ENCODE measurements around the gene IGSF8. TPM values are rescaled to one million over a fixed set of nuclear protein-coding genes. Genes with fewer than 3 reads are reported as not detected.
"Not testable (repeated sequence)": the region's sequence is repeated elsewhere in the genome, so short reads cannot be mapped to it uniquely, and the experiment has no call there.

The IGSF8 gene
- total and polyA plus RNA-seq, 4 donors: 38.5 to 80.3 (median 62.4) TPM

DNA sequence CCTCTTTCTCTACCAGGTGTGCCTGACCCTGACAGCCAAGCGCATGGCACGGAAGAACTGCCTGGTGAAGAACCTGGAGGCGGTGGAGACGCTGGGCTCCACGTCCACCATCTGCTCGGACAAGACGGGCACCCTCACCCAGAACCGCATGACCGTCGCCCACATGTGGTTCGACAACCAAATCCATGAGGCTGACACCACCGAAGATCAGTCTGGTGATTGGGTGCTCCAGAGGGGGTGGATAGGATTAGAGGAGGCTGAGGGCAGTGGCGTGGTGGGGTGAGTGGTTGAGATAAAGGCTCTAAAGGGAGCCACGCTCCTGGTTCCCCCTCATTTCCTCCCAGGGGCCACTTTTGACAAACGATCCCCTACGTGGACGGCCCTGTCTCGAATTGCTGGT, 30.2 kb upstream of the IGSF8 start:
- 89% methylated on average over 10 of the region's 18 CpGs for WGBS (ENCODE audit: insufficient coverage)

GRCh38 chr1:160127865-160128523, 29.6 kb upstream of the IGSF8 start:
- no peak for DNase-seq (ENCODE audit: low read depth in 4 of 6, low spot score in 6 of 6)
- Histone ChIP-seq H3K4me3 (ENCODE audit: low read depth, low read length) (no peak overlapping the region), H3K9me3 (ENCODE audit: control insufficient read depth, insufficient read depth, low read length) (no peaks in the 10 kb centered on the region), H3K27ac (ENCODE audit: low read depth, low read length) (no peak overlapping the region), H3K27me3 (ENCODE audit: control insufficient read depth, insufficient read depth, low read length) (no peaks in the 10 kb centered on the region), H3K4me1 (ENCODE audit: control insufficient read depth, insufficient read depth, low read length) (peaks cover 20% of the 10 kb centered on the region), H3K36me3 (ENCODE audit: control insufficient read depth, insufficient read depth, low read length) (peaks cover 52% of the 10 kb centered on the region)
- WGBS (ENCODE audit: insufficient coverage): 88% methylated on average over 5 of the region's 7 CpGs

More for the DNA sequence above, 30.2 kb upstream of the IGSF8 start:
- Histone ChIP-seq H3K27me3 (ENCODE audit: control insufficient read depth, insufficient read depth, low read length) (no peaks in the 10 kb centered on the region), H3K9me3 (ENCODE audit: control insufficient read depth, insufficient read depth, low read length) (no peaks in the 10 kb centered on the region), H3K4me1 (ENCODE audit: control insufficient read depth, insufficient read depth, low read length) (peaks cover 14% of the 10 kb centered on the region), H3K4me3 (ENCODE audit: low read depth, low read length) (no peak overlapping the region), H3K36me3 (ENCODE audit: control insufficient read depth, insufficient read depth, low read length) (peaks cover 50% of the 10 kb centered on the region), H3K27ac (ENCODE audit: low read depth, low read length) (no peak overlapping the region)
- no peak for DNase-seq (ENCODE audit: low read depth in 4 of 6, low spot score in 6 of 6)

- no peak overlapping the region for H3K27ac ChIP-seq (ENCODE audit: low read depth, low read length)
- no peaks in the 10 kb centered on the region for H3K27me3 ChIP-seq (ENCODE audit: control insufficient read depth, insufficient read depth, low read length)
- WGBS (ENCODE audit: insufficient coverage): 95% methylated on average over 9 of the region's 9 CpGs
- H3K36me3 ChIP-seq (ENCODE audit: control insufficient read depth, insufficient read depth, low read length): peaks cover 51% of the 10 kb centered on the region
- H3K4me3 ChIP-seq (ENCODE audit: low read depth, low read length): no peak overlapping the region
- peaks cover 21% of the 10 kb centered on the region for H3K4me1 ChIP-seq (ENCODE audit: control insufficient read depth, insufficient read depth, low read length)
- H3K9me3 ChIP-seq (ENCODE audit: control insufficient read depth, insufficient read depth, low read length): no peaks in the 10 kb centered on the region
- DNase-seq (ENCODE audit: low read depth in 4 of 6, low spot score in 6 of 6): no peak
Measured at GRCh38 chr1:160127381-160127780, 29.0 kb upstream of the IGSF8 start.

- not testable (repeated sequence) for H3K9me3 ChIP-seq (ENCODE audit: control insufficient read depth, insufficient read depth, low read length); H3K27me3 ChIP-seq (ENCODE audit: control insufficient read depth, insufficient read depth, low read length); H3K4me3 ChIP-seq (ENCODE audit: low read depth, low read length); H3K27ac ChIP-seq (ENCODE audit: low read depth, low read length); DNase-seq (ENCODE audit: low read depth in 4 of 6, low spot score in 6 of 6)
- Histone ChIP-seq H3K36me3 (ENCODE audit: control insufficient read depth, insufficient read depth, low read length) (peaks cover 48% of the 10 kb centered on the region), H3K4me1 (ENCODE audit: control insufficient read depth, insufficient read depth, low read length) (peaks cover 23% of the 10 kb centered on the region)
- no CpG with 5 or more reads among the region's 4 CpGs for WGBS (ENCODE audit: insufficient coverage)
Measured at GRCh38 chr1:160126342-160126741, 27.9 kb upstream of the IGSF8 start.

GRCh38 chr1:160125746-160126145, 27.3 kb upstream of the IGSF8 start:
- H3K9me3 ChIP-seq (ENCODE audit: control insufficient read depth, insufficient read depth, low read length): no peaks in the 10 kb centered on the region
- no CpG with 5 or more reads among the region's 1 CpG for WGBS (ENCODE audit: insufficient coverage)
- H3K4me3 ChIP-seq (ENCODE audit: low read depth, low read length): no peak overlapping the region
- peaks cover 29% of the 10 kb centered on the region for H3K4me1 ChIP-seq (ENCODE audit: control insufficient read depth, insufficient read depth, low read length)
- no peaks in the 10 kb centered on the region for H3K27me3 ChIP-seq (ENCODE audit: control insufficient read depth, insufficient read depth, low read length)
- H3K36me3 ChIP-seq (ENCODE audit: control insufficient read depth, insufficient read depth, low read length): peaks cover 54% of the 10 kb centered on the region
- no peak overlapping the region for H3K27ac ChIP-seq (ENCODE audit: low read depth, low read length)
- DNase-seq (ENCODE audit: low read depth in 4 of 6, low spot score in 6 of 6): no peak

DNA sequence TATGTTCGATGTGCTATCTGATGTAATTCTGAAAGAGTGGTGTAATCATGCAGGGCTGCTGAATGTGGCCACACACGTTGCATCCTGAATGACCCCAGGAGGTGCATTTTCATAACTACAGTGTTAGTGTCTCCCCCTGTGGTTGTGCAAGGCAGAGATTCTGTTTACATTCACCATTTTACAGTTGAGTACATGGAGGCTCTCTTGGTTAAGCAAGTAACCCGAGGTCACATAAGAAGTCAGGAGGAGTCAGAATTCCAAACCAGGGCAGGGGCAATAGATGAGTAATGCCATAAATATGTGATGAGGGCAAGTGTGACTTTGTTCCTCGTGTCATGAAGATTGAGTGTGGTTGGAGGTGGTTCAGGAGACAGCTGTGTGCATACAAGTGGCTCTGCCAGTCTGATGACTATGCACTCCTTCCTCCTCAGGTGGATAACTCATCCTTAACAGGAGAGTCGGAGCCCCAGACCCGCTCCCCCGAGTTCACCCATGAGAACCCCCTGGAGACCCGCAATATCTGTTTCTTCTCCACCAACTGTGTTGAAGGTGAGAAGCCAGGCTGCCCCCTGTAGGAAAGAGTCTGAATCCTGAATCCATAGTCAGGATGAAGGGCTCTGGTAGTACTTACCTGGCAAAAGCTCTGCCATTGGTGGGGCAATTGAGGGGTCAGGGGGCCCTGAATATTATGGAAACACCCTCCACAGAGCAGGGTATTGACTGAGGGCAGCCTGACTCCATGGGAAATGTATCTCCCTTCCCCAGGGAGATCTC, 26.5 kb upstream of the IGSF8 start:
- H3K4me3 ChIP-seq (ENCODE audit: low read depth, low read length): no peak overlapping the region
- peaks cover 29% of the 10 kb centered on the region for H3K4me1 ChIP-seq (ENCODE audit: control insufficient read depth, insufficient read depth, low read length)
- WGBS (ENCODE audit: insufficient coverage): 79% methylated on average over 2 of the region's 8 CpGs
- H3K9me3 ChIP-seq (ENCODE audit: control insufficient read depth, insufficient read depth, low read length): no peaks in the 10 kb centered on the region
- no peaks in the 10 kb centered on the region for H3K27me3 ChIP-seq (ENCODE audit: control insufficient read depth, insufficient read depth, low read length)
- no peak for DNase-seq (ENCODE audit: low read depth in 4 of 6, low spot score in 6 of 6)
- no peak overlapping the region for H3K27ac ChIP-seq (ENCODE audit: low read depth, low read length)
- H3K36me3 ChIP-seq (ENCODE audit: control insufficient read depth, insufficient read depth, low read length): peaks cover 49% of the 10 kb centered on the region

DNA sequence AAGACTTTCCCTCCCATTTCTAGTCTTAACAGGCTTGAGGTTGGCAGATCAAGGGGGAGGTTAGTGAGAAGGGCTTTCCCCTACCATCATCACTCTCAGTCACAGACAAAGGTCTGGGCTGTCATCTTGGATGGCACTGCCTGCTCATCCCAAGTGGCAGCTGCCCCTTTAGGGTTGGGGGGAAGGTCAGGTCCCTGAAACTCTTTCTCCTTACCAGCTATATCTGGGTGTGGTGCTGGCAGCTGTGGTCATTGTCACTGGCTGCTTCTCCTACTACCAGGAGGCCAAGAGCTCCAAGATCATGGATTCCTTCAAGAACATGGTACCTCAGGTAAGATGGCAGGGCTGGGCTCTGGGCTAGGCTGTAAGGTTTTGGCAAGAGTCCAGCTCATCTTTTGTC, 25.3 kb upstream of the IGSF8 start:
- Histone ChIP-seq H3K9me3 (ENCODE audit: control insufficient read depth, insufficient read depth, low read length) (no peaks in the 10 kb centered on the region), H3K4me3 (ENCODE audit: low read depth, low read length) (no peak overlapping the region), H3K4me1 (ENCODE audit: control insufficient read depth, insufficient read depth, low read length) (peaks cover 35% of the 10 kb centered on the region), H3K27ac (ENCODE audit: low read depth, low read length) (no peak overlapping the region), H3K36me3 (ENCODE audit: control insufficient read depth, insufficient read depth, low read length) (peaks cover 40% of the 10 kb centered on the region), H3K27me3 (ENCODE audit: control insufficient read depth, insufficient read depth, low read length) (no peaks in the 10 kb centered on the region)
- no peak for DNase-seq (ENCODE audit: low read depth in 4 of 6, low spot score in 6 of 6)

DNA sequence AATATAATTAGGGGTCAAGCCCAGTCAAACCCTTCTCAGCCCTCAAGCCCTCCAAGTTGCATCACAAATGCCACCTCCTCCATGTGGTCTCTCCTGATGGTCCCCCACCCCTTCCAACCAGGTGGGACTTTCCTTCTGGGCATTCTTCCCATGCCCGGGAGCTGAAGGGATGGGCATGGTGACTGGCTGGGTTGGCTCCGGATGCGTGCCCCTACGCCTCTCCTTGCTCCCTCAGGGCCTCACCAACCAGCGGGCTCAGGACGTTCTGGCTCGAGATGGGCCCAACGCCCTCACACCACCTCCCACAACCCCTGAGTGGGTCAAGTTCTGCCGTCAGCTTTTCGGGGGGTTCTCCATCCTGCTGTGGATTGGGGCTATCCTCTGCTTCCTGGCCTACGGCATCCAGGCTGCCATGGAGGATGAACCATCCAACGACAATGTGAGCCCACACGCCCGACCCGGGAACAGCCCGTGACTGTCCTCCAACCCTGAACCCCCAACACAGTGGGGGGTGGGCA, 24.6 kb upstream of the IGSF8 start:
- Histone ChIP-seq H3K27ac (ENCODE audit: low read depth, low read length) (no peak overlapping the region), H3K4me1 (ENCODE audit: control insufficient read depth, insufficient read depth, low read length) (peaks cover 42% of the 10 kb centered on the region)

DNA sequence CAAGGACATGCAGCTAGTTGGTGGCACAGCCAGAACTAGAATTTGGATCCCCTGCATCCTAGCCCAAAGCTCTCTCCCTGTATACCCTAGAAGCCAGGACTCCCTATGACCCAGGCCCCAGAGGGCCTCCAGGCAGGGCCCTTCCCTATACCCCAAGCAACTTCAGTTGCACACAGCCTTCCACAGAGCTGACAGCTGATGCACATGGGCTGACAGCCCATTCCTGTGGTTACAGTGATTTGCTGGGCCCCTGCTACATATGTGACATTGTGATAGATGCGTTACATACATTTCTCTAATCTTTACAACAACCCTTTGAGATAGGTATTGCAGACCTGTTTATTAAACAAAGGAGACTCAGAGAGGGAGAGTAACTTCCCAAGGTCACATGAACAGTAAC, 23.0 kb upstream of the IGSF8 start:
- no peaks in the 10 kb centered on the region for H3K27me3 ChIP-seq (ENCODE audit: control insufficient read depth, insufficient read depth, low read length)
- no peaks in the 10 kb centered on the region for H3K9me3 ChIP-seq (ENCODE audit: control insufficient read depth, insufficient read depth, low read length)
- DNase-seq (ENCODE audit: low read depth in 4 of 6, low spot score in 6 of 6): no peak
- peak overlapping the region; percentile 30 for H3K27ac ChIP-seq (ENCODE audit: low read depth, low read length)
- H3K4me3 ChIP-seq (ENCODE audit: low read depth, low read length): no peak overlapping the region
- peaks cover 56% of the 10 kb centered on the region for H3K4me1 ChIP-seq (ENCODE audit: control insufficient read depth, insufficient read depth, low read length)
- no CpG with 5 or more reads among the region's 1 CpG for WGBS (ENCODE audit: insufficient coverage)
- H3K36me3 ChIP-seq (ENCODE audit: control insufficient read depth, insufficient read depth, low read length): peaks cover 26% of the 10 kb centered on the region

More for the DNA sequence above, 24.6 kb upstream of the IGSF8 start:
- Histone ChIP-seq H3K4me3 (ENCODE audit: low read depth, low read length) (no peak overlapping the region), H3K27me3 (ENCODE audit: control insufficient read depth, insufficient read depth, low read length) (no peaks in the 10 kb centered on the region), H3K9me3 (ENCODE audit: control insufficient read depth, insufficient read depth, low read length) (no peaks in the 10 kb centered on the region), H3K36me3 (ENCODE audit: control insufficient read depth, insufficient read depth, low read length) (peaks cover 33% of the 10 kb centered on the region)
- no peak for DNase-seq (ENCODE audit: low read depth in 4 of 6, low spot score in 6 of 6)
- 84% methylated on average over 6 of the region's 16 CpGs for WGBS (ENCODE audit: insufficient coverage)

GRCh38 chr1:160120797-160121196, 22.4 kb upstream of the IGSF8 start:
- H3K4me1 ChIP-seq (ENCODE audit: control insufficient read depth, insufficient read depth, low read length): peaks cover 61% of the 10 kb centered on the region
- H3K27ac ChIP-seq (ENCODE audit: low read depth, low read length): no peak overlapping the region

More at GRCh38 chr1:160120797-160121196, 22.4 kb upstream of the IGSF8 start:
- Histone ChIP-seq H3K4me3 (ENCODE audit: low read depth, low read length) (peak overlapping the region; percentile 3), H3K9me3 (ENCODE audit: control insufficient read depth, insufficient read depth, low read length) (no peaks in the 10 kb centered on the region), H3K27me3 (ENCODE audit: control insufficient read depth, insufficient read depth, low read length) (no peaks in the 10 kb centered on the region), H3K36me3 (ENCODE audit: control insufficient read depth, insufficient read depth, low read length) (peaks cover 26% of the 10 kb centered on the region)
- DNase-seq (ENCODE audit: low read depth in 4 of 6, low spot score in 6 of 6): no peak
- 80% methylated on average over 1 of the region's 5 CpGs for WGBS (ENCODE audit: insufficient coverage)

Measured in spinal cord (tissue), 10 donors.